GM19455 (cell line): Measurements from ENCODE around the gene CASKIN1.

Source experiments
- ATAC-seq: cut with Tn5 transposase; IDR thresholded peaks from one replicate; pipeline ENCODE4 v1.9.1; 2021; ENCODE audit not compliant: unreplicated experiment

Gene CASKIN1

DNA sequence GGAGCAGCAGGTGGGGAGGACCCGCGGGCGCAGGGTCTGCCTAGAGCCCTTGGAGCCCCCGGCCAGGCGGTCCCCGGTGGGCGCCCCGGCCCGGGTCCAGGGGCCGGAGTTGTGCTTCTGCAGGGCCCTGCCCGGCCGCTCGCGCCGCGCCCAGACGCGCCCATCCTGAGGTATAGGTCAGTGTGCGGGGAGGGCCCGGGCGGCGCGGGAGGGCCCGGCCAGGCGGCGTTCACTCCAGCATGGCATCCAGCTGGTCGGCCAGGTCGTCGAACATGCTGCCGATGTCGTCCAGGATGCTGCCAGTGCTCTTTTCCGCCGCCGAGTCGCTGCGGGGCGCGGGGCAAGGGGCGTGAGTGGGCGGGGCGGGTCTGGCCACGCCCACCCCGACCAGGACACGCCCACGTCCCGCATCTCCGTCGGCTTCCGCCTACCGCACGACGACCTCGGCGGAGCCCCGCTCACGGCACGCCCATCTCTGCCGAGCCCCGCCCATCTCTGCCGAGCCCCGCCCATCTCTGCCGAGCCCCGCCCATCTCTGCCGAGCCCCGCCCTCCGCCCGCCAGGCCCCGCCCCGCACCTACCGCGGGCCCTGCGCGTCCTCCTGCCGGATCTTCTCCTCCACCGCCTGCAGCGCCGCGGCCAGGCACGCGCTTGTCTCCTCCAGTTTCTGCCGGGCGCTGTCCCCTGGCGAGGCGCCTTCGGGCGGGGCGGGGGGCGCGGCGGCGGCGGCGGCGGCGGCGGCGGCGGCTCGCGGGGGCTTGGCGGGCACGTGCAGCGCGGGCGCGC is 17.9 kb downstream of the CASKIN1 start:
- no peak for ATAC-seq

DNA sequence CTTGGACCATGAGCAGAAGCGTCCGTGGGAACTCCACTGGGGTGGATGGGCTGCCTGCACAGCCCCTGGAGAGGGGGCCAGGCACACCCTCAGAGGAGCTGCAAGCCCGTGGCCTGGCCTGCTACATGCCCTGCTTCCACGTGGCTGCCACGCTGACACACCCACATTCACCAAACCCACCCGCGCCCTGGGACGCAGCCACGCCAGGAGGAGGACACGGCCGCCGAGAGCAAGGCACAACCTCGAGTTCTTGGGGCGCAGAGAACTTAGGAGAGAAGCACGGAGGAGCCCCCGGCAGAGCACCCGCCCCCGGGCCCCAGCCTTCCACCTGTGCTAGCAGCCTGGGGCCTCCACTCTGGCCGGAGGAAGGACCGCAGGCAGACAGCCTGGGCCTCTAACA is 18.8 kb downstream of the CASKIN1 start:
- no peak for ATAC-seq

DNA sequence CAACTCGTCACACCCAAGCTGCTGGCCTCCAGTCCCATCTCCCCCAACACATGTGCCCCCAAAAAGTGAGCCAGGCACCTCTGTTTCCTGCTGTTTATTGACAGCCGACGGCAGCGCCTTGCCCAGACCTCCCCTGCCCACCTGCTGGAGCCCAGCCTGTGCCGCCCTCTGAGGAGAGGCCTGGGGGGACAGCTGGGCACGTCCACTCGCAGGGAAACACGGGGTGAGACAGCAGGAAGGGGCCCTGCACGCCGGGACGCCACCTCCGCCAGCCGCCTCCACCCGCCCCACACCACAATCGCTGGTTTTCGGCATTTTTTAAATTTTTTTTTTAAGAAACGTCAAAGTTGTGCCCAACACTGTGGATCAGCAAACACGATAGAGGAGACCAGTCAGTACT is 19.3 kb downstream of the CASKIN1 start:
- ATAC-seq = no peak

DNA sequence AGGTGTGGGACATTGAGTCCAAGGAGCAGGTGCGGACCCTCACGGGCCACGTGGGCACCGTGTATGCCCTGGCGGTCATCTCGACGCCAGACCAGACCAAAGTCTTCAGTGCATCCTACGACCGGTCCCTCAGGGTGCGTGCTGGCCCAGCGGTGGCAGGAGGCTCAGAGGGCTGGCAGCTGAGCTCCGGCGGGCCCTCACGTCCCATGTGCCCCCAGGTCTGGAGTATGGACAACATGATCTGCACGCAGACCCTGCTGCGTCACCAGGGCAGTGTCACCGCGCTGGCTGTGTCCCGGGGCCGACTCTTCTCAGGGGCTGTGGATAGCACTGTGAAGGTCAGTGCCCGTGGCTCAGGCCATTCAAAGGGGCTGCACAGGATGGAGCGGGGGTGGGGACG is 20.4 kb downstream of the CASKIN1 start:
- no peak for ATAC-seq

DNA sequence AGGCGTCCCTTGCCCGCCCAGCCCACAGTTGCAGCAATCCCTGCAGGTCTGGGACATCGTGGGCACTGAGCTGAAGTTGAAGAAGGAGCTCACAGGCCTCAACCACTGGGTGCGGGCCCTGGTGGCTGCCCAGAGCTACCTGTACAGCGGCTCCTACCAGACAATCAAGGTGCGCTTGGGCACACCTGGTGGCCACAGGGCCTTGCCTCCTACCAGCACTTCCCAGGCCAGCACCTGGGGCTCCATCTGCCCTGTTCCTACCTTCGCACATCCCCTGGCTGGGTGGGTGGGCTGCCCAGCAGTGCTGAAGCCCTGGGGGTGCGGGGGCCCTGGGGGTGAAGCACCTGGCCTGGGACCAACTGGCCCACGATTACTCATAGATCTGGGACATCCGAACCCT is 21.0 kb downstream of the CASKIN1 start:
- ATAC-seq = no peak

DNA sequence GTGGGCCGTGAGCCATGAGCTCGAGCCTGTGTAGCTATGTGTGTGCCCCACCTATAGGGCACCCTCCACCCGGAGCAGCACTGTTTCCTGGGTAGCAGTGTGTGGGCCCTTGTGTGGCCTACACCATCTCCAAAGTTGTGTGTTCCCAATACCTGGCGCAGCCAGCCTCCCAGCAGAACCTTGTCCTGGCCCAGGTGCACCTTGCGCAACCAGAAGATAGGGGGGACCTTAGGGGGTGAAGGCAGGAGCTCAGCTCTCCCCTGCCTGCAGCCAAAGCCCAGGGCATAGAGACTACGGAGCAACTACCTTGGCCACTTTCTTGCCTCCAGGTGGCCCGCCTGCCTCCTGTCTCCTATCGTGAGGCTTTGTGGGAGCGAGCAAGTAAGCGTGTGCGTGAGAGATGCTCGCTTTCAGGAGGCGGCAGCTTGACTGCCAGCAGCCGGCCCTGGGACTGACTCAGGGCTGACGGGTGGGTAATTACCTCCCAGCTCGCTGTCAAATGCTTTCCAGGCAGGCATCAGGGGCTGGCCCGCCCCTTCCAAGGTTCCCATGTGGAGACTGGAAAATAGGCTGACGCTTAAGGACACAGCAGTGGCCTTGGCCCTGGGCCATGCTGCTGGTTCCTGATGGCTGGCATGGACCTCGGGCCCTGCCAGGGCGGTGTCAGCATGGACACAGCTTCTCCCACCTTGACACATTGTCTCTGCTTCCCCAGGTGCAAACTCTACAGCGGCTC is 21.8 kb downstream of the CASKIN1 start:
- no peak for ATAC-seq

DNA sequence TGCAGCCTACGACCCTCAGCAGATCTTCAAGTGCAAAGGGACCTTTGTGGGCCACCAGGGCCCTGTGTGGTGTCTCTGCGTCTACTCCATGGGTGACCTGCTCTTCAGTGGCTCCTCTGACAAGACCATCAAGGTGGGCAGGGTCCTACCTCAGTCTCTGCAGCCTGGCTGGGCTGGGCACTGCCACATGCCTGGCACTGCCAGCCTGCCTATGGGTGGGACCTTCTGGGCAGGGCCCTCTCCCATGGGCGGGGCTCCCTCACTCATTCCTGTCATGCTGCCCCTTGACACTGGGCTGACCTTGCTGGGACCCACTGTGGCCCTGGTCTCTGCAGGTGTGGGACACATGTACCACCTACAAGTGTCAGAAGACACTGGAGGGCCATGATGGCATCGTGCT is 22.5 kb downstream of the CASKIN1 start:
- ATAC-seq = no peak

DNA sequence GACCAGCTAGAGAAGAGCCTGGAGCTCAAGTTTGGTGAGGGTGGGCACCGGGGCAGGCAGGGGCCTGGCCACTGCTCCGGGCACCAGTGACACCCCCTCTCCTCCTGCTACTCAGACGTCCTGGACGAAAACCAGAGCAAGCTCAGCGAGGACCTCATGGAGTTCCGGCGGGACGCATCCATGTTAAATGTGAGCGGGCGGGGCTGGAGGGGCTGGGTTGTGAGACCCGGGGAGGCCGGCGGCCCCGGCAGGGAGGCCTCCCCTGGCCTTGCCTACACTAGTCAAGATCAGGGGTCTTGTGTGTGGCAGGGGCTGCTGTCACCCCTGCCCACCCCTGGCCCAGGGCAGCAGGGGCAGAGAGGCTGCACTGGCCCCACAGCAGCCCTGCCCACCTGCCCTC is 23.0 kb downstream of the CASKIN1 start:
- no peak for ATAC-seq

DNA sequence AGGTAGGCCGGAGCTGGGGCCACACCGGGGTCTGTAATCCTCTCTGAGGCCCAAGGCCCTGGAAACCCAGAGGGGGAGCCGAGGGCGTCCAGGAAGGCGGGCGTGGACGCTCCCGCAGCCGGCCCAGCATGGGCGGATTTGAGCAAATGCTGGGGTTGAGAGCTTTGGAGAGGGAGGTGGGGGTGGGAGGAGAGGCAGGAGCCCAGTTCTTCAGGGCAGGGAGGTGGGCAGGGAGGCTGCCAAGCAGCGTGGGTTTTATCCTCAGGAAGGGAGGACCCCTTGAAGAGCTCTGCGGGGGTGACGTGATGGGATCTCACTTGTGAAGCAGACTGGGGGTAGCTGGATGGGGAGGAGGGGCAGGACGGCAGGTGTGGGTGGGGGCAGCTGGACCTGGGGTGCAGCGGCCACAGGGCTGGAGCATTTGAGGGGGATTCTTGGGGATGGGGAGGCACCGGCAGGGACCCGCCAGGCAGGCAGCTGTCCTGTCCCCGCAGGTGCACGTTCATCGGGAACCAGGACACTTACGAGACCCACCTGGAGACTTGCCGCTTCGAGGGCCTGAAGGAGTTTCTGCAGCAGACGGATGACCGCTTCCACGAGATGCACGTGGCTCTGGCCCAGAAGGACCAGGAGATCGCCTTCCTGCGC is 23.6 kb downstream of the CASKIN1 start:
- no peak for ATAC-seq

DNA sequence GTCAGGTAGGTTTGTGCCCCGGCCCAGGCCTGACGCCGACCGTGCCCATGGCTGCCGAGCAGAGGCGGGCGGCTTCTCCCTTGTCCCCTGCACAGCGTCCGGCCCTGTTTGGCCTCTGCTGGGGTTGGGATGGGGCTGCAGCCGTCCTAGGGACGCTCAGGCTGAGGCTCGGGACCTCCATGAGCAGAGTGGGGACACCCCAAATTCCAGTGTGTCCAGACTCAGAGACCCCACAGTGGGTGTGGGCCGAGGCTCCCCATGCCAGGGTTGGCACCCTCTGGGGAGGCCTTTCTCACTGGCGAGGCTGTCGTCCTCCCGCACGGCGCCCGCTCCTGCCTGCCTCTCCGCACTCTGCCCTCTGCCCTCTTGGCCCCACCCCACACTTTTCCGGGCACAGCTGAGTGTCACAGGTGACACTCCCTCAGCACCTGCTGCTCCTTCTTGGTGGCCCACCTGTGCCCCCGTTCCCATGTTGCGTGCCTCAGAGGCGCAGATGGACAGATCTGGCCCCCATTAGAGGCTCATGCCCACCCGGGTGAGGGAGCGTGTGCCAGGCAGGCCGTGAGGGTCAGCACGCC is 24.7 kb downstream of the CASKIN1 start:
- ATAC-seq = no peak

DNA sequence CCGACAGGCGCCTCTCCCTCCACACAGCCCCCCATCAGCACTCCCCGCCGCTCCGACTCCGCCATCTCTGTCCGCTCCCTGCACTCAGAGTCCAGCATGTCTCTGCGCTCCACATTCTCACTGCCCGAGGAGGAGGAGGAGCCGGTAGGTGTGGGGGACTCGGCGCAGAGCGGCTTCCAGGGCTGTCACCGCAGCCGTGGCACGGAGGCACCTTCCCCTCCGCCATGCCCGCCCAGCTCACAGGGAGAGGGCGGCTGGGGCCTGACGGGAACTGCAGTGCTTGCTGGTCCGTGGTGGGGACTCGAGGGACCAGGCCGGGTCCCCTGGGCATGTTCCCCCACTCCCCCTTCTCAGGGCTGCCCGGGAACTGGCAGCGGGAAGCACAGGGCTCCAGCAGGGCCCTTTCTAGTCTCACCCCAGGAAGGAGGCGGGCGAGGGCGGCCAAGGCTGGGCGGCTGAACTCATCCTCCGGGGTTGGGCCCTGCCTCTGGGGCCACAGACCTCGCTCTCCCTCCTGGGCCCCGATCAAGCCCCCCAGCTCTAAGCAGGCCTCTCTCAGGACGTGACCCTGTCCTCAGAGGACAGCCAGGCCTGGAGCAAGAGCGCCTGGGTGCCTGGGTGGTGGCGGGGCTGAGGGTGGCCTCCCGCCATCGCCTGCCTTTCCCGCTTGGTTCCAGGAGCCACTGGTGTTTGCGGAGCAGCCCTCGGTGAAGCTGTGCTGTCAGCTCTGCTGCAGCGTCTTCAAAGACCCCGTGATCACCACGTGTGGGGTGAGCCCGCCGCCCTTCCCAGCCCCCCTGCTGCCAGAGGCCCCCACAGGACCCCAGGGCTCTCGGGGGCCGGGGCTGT is 25.6 kb downstream of the CASKIN1 start:
- no peak for ATAC-seq

DNA sequence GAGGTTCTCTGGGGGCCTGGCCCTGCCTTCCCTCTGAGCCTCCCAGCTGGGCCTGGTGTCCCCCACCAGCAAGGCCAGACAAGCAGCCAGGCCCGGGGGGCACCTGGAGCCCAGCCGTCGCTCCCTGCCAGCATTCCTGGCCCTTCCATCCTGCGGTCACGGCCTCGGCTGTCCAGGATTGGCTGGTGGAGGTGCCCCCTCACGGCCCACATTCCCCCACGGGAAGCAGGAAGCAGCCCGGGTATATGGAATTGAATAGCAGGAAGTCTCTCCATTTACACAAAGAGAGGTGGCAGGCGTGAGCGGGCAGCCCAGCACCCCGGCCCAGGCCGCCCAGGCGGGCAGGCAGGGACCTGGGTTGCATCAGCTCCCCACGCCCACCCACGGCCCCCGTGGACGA is 26.3 kb downstream of the CASKIN1 start:
- no peak for ATAC-seq

DNA sequence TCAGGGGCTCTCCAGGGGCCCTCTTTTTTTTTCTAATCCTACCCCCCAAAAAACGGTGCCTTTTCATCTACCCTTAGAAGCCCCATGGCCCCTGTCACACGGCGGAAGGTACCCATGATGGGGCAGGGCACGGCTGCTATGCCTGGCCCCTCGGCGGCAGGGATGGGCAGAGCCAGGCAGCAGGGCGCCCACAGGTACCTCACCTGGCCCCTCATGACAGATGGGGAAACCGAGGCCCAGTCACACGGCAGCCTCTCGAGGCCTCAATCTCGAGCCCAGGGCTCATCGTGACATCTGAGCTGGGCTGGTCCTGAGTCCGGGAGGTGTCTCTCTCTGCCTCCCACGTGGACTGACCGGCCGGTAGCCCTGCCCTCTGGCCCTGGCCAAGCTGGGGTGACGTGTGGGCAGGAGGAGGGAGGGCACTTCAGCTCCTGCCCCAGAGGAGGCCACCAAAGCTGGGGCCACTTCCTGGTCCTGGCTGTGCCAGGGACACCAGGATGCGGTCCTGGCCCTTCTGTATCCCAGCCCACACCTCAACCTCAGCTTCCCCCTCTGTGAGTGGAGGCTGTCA is 29.3 kb downstream of the CASKIN1 start:
- ATAC-seq = no peak

DNA sequence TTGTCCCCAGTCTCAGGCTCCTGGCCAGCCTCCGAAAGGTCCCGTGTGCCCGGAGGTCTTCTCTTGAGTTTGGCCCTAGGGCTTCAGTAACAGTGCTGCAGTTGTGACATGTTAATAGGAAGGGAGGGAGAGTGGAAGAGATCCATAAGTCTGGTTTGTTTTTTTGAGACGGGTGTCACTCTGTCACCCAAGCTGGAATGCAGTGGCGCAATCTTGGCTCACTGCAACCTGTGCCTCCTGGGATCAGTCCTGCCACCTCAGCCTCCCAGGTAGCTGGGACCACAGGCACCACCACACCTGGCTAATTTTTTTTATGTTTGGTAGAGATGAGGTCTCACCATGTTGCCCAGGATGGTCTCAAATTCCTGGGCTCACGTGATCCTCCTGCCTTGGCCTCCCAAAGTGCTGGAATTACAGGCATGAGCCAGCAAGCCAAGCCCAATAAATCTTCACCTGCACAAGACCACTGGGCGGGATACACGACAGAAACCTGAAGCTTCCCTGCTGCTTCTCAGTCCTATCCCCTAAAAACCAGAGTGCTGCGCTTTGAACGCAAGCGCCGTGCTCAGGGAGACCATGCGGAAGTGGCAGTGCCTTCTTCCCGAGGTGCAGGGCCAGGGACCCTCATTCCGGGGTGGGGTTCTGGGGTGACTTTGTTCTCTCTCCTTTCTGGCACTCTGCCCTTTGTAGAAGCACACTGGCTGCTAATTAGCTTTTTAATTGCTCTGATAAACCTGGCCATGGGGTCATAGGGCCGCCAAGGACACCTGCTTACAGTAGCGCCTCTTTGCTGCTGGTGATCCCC is 29.9 kb downstream of the CASKIN1 start:
- ATAC-seq = no peak

DNA sequence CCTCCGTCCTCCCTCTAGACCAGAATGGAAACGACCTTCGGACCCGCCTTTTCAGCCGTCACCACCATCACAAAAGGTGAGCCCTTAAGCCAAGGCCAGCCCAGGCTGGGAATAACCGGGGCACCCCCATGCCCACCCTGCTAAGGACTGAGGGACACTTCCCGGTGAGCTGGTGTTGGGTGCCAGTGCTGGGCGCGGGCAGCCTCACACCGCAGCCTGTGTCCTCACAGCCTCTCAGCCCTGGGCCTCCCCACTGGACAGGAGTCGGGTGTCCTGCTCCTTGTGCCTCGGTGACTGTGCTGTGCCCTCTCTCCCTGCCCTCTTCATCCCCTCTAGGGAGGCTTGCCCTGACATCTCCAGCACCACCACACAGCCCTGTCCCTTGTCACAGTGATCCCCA is 30.5 kb downstream of the CASKIN1 start:
- ATAC-seq = no peak

DNA sequence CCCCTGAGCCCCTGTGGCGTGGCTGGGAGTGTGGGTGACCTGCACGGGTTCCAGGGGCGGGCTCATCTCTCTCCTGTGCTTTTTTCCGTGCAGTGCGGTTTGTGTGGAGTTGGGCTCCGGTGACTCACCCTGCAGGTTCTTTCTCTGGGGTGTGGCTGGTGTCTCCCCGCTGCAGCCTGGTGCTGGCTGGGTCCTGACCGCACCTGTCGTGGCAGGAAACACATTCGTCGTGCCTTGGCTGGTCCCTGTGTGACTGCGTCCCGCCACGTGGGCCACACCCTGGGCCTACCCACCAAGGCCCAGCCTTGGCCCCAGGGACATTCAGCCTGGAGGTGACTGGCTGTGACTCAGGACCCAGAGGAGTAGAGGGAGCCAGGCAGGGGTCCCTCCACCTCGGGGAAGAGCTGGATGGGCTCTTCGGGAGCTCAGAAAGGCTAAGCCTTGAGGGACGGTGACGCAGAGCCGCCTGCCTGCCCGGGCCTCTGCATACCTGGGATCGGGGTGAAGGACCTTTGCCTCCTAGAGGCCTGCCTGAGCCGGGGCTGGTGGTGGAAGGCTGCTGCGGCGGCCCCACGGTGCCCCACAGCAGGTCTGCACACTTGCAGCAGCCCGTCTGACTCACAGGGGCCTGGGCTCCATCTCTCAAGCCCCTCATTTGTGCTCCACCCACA is 33.1 kb downstream of the CASKIN1 start:
- ATAC-seq = no peak

DNA sequence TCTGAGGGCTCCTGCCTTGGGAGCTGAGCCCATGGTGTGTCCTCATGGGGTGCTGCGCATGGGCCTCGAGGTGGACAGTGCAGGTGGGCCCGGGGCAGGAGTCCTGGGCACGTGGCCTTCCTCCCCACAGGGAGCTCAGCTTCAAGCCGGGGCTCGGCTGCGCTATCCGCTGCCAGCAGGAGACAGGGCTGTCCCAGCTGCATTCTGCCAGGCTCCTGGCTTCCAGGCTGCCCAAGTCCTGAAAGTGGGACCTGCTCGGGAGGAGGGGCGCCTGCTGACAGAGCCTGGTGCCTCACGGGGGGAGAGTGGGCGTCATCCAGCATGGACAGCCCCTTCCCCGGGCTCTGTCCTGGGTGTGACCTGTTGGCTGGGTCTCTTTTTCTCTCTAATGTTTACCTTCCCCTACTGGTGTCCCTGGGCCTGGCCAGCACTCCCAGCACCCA is 33.7 kb downstream of the CASKIN1 start:
- ATAC-seq = no peak

DNA sequence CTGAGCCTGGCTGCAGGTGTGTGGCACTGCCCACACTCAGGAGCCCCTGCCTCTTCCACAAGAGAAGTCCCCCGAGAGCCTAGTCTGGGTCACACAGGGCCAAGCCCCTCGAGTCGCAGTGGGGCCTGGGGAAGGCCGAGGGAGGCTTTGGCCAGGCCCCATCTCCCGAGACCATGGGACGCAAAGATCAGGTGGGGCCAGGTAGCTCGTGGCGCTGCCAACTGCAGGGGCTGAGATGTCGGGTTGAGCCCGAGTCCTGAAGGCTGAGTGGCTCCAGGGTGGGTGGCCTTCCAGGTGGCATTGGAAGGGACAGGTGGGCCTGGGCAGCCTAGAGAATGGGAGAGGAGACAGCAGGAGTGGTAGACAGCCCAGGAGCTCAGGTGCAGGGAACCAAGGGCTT is 34.5 kb downstream of the CASKIN1 start:
- no peak for ATAC-seq

DNA sequence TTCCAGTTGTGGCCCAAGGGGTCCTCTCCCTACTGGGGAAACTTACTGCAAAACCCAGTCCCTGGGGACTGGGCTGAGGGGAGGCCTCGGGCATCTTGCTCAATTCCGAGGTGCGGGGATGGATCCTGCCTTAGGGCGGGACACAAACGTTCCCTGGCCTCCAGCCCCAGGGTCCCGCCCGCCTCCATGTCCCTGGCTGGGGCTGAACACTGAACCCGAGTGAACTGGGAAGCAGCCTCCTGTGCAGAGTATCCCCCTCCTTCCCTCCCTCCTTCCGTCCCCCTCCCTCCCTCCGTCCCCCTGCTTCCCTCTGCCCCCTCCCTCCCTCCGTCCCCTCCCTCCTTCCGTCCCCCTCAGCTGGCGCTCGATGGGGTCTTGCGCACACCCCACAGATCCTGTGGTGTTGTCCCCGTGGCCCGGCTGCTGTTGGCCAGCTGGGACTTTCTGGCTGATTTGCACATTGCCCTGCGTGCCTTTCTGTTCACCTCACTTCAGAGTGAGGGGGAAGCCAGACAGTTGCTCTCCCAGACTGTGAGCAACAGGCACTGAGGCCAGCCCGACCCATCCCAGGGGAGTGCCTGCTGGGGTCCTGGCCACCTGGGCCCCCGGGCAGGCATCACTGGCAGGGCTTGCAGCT is 35.4 kb downstream of the CASKIN1 start:
- no peak for ATAC-seq
